ELR (cell line): ENCODE data around the gene CREB3L1.
"Not testable (repeated sequence)": the region's sequence is repeated elsewhere in the genome, so short reads cannot be mapped to it uniquely, and the experiment has no call there.

Source experiments
- DNase-seq: peaks from one replicate; pipeline ENCODE4 v3.0.0-alpha.2; 2015; ENCODE audit warnings: low read depth

Gene CREB3L1

DNA sequence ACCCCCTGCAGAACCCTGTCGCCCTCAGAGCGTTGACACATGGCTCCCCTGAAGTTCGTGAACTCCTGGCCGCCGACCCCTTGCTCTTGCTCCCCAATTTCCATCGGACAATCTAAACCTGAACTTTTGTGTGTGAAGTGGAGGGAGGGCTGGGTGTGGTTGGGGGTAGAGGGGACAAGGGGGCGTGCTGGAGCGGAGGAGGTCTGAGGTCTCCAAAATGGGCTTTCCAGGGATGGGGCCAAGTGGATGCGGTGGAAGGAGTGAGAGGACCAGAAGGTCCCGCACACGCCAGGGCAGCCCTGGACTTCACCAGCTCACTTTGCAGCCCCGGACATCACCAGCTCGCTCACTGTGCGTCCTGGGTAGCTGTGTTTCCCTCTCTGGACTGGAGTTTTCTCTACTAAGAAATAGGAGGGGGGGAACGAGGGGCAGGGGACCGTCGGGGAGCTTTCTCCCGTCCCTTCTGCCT lies 18.6 kb downstream of the CREB3L1 start:
- no peak for DNase-seq

DNA sequence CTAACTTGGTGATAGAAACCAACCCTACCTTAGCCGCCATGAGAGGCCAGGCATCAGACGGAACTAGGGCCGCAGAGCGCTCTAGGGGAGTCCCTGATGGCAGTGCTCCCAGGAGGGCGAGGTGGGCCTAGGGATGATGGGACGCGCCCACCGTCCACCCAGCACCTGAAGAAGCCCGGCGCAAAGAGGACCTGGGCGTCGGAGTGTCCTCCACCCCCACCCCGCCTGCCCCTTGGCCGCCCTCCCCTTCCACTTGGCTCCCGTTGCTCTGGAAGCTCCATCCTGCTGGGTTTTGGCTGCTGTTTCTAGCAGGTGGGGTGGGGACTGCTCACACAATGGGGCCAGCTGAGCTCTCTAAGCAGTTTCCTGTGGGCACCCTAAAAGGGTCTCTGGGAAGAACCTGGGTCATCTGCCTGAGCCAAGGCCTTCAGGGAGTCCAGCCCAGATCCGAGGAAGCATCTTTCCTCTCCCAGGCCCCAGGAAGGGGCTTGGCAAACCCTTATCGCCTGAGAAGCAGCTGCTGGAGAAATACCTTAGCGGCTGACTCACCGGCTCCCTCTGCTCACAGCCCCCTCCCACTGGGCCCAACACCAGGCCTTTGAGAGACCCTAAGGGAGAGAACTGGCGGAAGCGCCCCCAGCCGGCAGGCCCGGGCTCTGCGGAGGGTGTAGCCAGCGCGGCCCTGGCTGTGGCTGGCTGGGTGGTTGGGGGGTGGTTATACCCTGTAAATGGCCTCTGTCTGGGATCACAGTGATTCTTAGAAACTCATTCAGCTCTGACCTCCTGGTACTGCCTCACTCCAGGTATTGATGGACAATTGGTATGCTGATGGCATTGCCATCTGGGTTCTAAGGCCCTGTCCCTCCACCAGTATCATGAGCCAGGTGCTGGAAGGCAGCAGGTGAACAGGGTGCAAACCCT lies 19.3 kb downstream of the CREB3L1 start:
- DNase-seq = peak; percentile 94

- DNase-seq = peak; percentile 93
Observed at GRCh38 chr11:46298699-46299433, 21.4 kb downstream of the CREB3L1 start.

- peak; percentile 65 for DNase-seq
Observed at GRCh38 chr11:46299451-46299961, 22.0 kb downstream of the CREB3L1 start.

DNA sequence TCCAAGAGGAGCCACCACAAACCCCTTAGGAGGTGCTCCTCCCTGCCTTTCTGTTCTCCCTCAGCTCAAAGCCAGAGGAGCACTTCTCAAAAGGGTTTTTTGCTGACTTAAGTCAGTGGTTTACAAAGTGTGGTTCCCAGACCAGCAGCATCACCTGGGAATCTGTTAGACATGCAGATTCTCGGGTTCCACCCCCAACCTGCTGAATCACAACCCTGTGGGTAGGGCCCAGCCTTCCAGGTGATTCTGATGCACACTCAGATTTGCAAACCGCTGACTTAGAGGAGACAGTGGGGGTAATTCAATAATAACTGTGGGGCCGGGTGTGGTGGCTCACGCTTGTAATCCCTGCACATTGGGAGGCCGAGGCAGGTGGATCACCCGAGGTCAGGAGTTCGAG lies 22.8 kb downstream of the CREB3L1 start:
- DNase-seq = no peak

DNA sequence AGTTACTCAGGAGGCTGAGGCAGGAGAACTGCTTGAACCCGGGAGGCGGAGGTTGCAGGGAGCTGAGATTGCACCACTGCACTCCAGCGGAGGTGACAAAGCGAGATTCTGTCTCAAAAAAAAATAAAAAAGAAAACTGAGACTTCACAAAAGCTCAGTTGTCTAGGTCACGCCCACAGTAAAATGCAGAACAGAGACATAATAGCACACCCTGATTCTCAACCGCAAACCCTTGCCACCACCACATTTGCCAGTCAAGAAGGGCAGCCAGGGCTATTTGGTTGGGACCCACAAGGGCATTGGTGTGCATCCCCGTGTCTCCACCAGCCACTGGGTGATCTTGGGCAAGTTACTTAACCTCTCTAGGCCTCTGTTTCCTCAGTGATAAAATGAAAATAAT lies 25.4 kb downstream of the CREB3L1 start:
- DNase-seq = no peak

DNA sequence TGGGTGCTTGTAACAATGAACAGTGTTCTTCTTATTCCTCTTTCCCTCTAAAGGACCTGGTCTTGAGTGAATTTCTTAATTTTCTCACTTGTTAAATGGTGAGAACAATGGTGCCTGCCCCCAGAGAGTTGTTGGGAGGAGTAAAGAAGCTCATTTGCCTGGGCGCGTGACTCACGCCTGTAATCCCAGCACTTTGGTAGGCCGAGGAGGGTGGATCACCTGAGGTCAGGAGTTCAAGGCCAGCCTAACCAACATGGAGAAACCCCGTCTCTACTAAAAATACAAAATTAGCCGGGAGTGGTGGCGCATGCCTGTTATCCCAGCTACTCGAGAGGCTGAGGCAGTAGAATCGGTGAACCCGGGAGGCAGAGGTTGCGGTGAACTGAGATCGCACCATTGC lies 26.6 kb downstream of the CREB3L1 start:
- not testable (repeated sequence) for DNase-seq

GRCh38 chr11:46304605-46305179 lies 27.2 kb downstream of the CREB3L1 start:
- no peak for DNase-seq

GRCh38 chr11:46305295-46305694 lies 27.8 kb downstream of the CREB3L1 start:
- DNase-seq = peak; percentile 72

GRCh38 chr11:46306296-46306853 lies 28.9 kb downstream of the CREB3L1 start:
- peak; percentile 75 for DNase-seq

- no peak for DNase-seq
Observed at GRCh38 chr11:46307369-46307768, 29.9 kb downstream of the CREB3L1 start.

DNA sequence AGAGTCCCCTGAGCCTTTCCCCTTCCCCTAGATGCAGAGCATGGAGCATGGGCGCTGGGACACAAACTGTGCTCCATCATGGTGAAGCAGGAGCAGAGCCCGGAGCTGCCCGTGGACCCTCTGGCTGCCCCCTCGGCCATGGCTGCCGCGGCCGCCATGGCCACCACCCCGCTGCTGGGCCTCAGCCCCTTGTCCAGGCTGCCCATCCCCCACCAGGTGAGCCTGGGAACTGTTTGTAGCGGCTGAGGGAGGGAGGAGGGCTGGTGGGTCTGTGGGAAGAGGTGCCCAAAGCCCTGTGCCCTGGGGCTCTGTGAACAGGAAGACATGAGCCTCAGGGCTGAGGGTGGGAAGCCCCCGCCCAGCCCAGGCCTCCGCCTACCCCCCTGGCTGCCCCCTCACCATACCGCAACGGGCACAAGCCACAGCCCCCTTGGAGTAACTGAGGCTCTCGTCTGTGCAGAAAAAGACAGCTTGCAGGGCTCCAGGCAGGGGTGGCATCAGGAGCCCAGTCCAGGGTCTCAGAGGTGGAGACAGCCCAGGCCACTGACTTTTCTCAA lies 30.4 kb downstream of the CREB3L1 start:
- no peak for DNase-seq

GRCh38 chr11:46308631-46309419 lies 31.4 kb downstream of the CREB3L1 start:
- DNase-seq = peak; percentile 81

GRCh38 chr11:46309814-46310259 lies 32.4 kb downstream of the CREB3L1 start:
- peak; percentile 36 for DNase-seq

- DNase-seq = peak; percentile 89
Observed at GRCh38 chr11:46315033-46315738, 37.7 kb downstream of the CREB3L1 start.

- no peak for DNase-seq
Observed at GRCh38 chr11:46315783-46316563, 38.5 kb downstream of the CREB3L1 start.

DNA sequence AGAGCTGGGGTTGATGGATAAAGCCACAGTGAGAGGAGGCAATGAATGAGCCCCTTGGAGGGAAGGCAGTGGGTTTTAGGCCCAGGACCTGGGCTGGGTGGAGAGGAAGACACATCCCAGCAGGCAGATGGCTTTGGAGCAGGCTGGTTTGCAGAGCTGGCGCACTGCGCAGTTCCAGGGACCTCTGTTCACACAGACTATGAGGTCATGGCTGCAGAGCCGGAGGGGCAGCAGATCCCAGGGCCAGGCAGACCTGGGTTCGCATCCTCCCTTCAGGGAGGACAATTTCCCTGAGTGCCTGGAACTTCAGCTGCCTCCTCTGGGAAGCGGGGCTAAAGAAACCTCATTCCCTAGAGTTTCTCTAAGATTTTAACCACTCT lies 41.6 kb downstream of the CREB3L1 start:
- DNase-seq = no peak

GRCh38 chr11:46321757-46322156 lies 44.3 kb downstream of the CREB3L1 start:
- no peak for DNase-seq

GRCh38 chr11:46322759-46323158 lies 45.3 kb downstream of the CREB3L1 start:
- DNase-seq = peak; percentile 56
